HepG2 (cell line): ENCODE data around the gene AUH. TPM values are rescaled to one million over a fixed set of nuclear protein-coding genes. Genes with fewer than 3 reads are reported as not detected.

Experiments used
- ATAC-seq: fragments of 200-7000 bp; cut with Tn5 transposase; 3 replicates; pipeline ENCODE4 v1.9.1; 2020; ENCODE audit warnings: mild to moderate bottlenecking, moderate library complexity
- BruUV-seq: library from RNA; stranded (reverse); fragments of 400-500 nt; replicated peaks from 2 replicates; lab custom pipeline; 2021; lab: Mats Ljungman, UMichigan
- CTCF ChIA-PET: fragments of 300-600 bp; formaldehyde crosslinking; extraction: SDS; loops from one replicate; lab custom pipeline; 2021; ENCODE audit warnings: low total read pairs, inconsistent platforms, low intra/inter-chr PET ratio; lab: Yijun Ruan, JAX
- POLR2A ChIA-PET: fragments of 350-600 bp; sonication (Branson Sonifier 250); formaldehyde crosslinking; loops from one replicate; lab custom pipeline; 2020; ENCODE audit warnings: antibody characterized with exemption, inconsistent platforms; lab: Yijun Ruan, JAX
- DNase-seq: peaks from one replicate; pipeline ENCODE4 v3.0.0-alpha.2; 2015; ENCODE audit warnings: low spot score
- FAIRE-seq: peaks from 3 replicates; lab custom pipeline; 2011; peaks lifted over from hg19 to GRCh38; lab: Jason Lieb, UNC
- H2AFZ ChIP-seq: one replicate; pipeline ENCODE4 v1.6.1; 2011; ENCODE audit warnings: low read length, inconsistent platforms
- H3K27ac ChIP-seq: fragments of 300-600 bp; 3 replicates; pipeline ENCODE4 v1.8.0; 2011; ENCODE audit warnings: mixed run types, mild to moderate bottlenecking, mixed read lengths, low read length, inconsistent platforms; ENCODE audit not compliant: insufficient read depth; ENCODE audit errors: extremely low read length
- H3K27me3 ChIP-seq, 2 experiments: fragments of 200-600 bp in 1 of 2; 2 replicates in 1 of 2; 3 replicates in 1 of 2; pipeline versions ENCODE4 v1.6.0 to v1.8.0; 2011; ENCODE audit warnings: low read length in 2 of 2, mild to moderate bottlenecking in 2 of 2, moderate library complexity in 2 of 2, inconsistent platforms in 1 of 2; ENCODE audit not compliant: insufficient read depth in 2 of 2, control insufficient read depth in 1 of 2
- H3K36me3 ChIP-seq, 2 experiments: fragments of 200-600 bp in 1 of 2; replicated peaks in 1 of 2; 2 replicates in 1 of 2; 3 replicates in 1 of 2; pipeline versions ENCODE4 v1.5.1 to v1.8.0; 2011; ENCODE audit warnings: low read length in 2 of 2, inconsistent platforms in 1 of 2; ENCODE audit not compliant: insufficient read depth in 2 of 2, control insufficient read depth in 1 of 2
- H3K4me1 ChIP-seq: 2 replicates; pipeline ENCODE4 v1.5.1; 2012; ENCODE audit warnings: low read length, inconsistent platforms; ENCODE audit not compliant: insufficient read depth
- H3K4me2 ChIP-seq: 2 replicates; pipeline ENCODE4 v1.6.0; 2011; ENCODE audit warnings: low read depth, low read length, inconsistent platforms
- H3K4me3 ChIP-seq, 3 experiments: fragments of 200-600 bp in 1 of 3; sonication (generic), shearing (Covaris generic) in 1 of 3; replicated peaks in 1 of 3; 2 replicates each; pipeline ENCODE4 v1.5.1; 2011 to 2016; ENCODE audit warnings: low read length in 3 of 3, inconsistent platforms in 2 of 3, low read depth in 2 of 3, mild to moderate bottlenecking in 2 of 3, control low read depth in 1 of 3, mixed read lengths in 1 of 3; ENCODE audit not compliant: insufficient read depth in 1 of 3
- H3K79me2 ChIP-seq: one replicate; pipeline ENCODE4 v1.6.1; 2011; ENCODE audit warnings: low read length, inconsistent platforms; ENCODE audit not compliant: insufficient read depth
- H3K9ac ChIP-seq: 2 replicates; pipeline ENCODE4 v1.6.0; 2011; ENCODE audit warnings: mild to moderate bottlenecking, low read depth, low read length, inconsistent platforms; ENCODE audit not compliant: insufficient read depth
- H3K9me3 ChIP-seq: 2 replicates; pipeline ENCODE4 v1.5.1; 2012; ENCODE audit warnings: mild to moderate bottlenecking, low read length
- H4K20me1 ChIP-seq: 2 replicates; pipeline ENCODE4 v1.6.0; 2011; ENCODE audit warnings: inconsistent platforms, mild to moderate bottlenecking, low read length, moderate library complexity; ENCODE audit not compliant: insufficient read depth
- FOSL1 ChIP-seq: sonication (generic); formaldehyde crosslinking; IDR thresholded peaks from 2 replicates; pipeline ENCODE4 v1.9.0; 2021; ENCODE audit warnings: missing genetic modification reagents, borderline replicate concordance
- GABPA ChIP-seq, 2 experiments: IDR thresholded peaks; 2 replicates each; pipeline ENCODE4 v1.6.1; 2011 to 2016; ENCODE audit warnings: low read depth in 2 of 2, low read length in 1 of 2, missing biosample characterization in 1 of 2, missing genetic modification characterization in 1 of 2
- IRF9 ChIP-seq: sonication (generic); formaldehyde crosslinking; IDR thresholded peaks from 2 replicates; pipeline ENCODE4 v1.8.0; 2022; ENCODE audit warnings: missing genetic modification reagents, mild to moderate bottlenecking, borderline replicate concordance
- MXD3 ChIP-seq: IDR thresholded peaks from 2 replicates; pipeline ENCODE4 v1.6.1; 2016; ENCODE audit warnings: mild to moderate bottlenecking, missing biosample characterization, missing genetic modification reagents
- MZF1 ChIP-seq: sonication (generic); formaldehyde crosslinking; IDR thresholded peaks from 2 replicates; pipeline ENCODE4 v1.8.1; 2023; ENCODE audit warnings: mild to moderate bottlenecking, missing genetic modification reagents, borderline replicate concordance
- SCMH1 ChIP-seq: sonication (generic); formaldehyde crosslinking; IDR thresholded peaks from 2 replicates; pipeline ENCODE4 v1.9.0; 2021; ENCODE audit warnings: missing genetic modification reagents, mild to moderate bottlenecking, borderline replicate concordance
- THAP11 ChIP-seq: IDR thresholded peaks from 2 replicates; pipeline ENCODE4 v1.6.1; 2016; ENCODE audit warnings: missing biosample characterization, missing genetic modification reagents
- ZFP41 ChIP-seq: sonication (generic); formaldehyde crosslinking; IDR thresholded peaks from 2 replicates; pipeline ENCODE4 v1.4.0; 2020; ENCODE audit warnings: mild to moderate bottlenecking, missing genetic modification reagents, borderline replicate concordance
- ZNF354B ChIP-seq: sonication (generic); formaldehyde crosslinking; IDR thresholded peaks from 2 replicates; pipeline ENCODE4 v1.8.0; 2022; ENCODE audit warnings: mild to moderate bottlenecking, missing genetic modification reagents
- ZNF549 ChIP-seq: sonication (generic); formaldehyde crosslinking; IDR thresholded peaks from 2 replicates; pipeline ENCODE4 v1.5.0; 2020; ENCODE audit warnings: missing genetic modification reagents
- ZNF577 ChIP-seq: sonication (generic); formaldehyde crosslinking; IDR thresholded peaks from 2 replicates; pipeline ENCODE4 v1.4.0; 2020; ENCODE audit warnings: mild to moderate bottlenecking, low read depth, missing genetic modification reagents, borderline replicate concordance
- ZNF713 ChIP-seq: sonication (generic); formaldehyde crosslinking; IDR thresholded peaks from 2 replicates; pipeline ENCODE4 v1.4.0; 2020; ENCODE audit warnings: mild to moderate bottlenecking, missing genetic modification reagents
- ZNF83 ChIP-seq: sonication (generic); formaldehyde crosslinking; IDR thresholded peaks from 2 replicates; pipeline ENCODE4 v1.4.0; 2020; ENCODE audit warnings: missing genetic modification reagents, mild to moderate bottlenecking, borderline replicate concordance
- WGBS: methylation state at CpG from one replicate; pipeline ENCODE4 v1.1.6; 2017; ENCODE audit warnings: low lambda C conversion rate; 5-methylcytosine and 5-hydroxymethylcytosine counted together
- in situ Hi-C: cut with HindIII; loops from 2 replicates; pipeline ENCODE4 v1.10.0; 2017; ENCODE audit warnings: low pct_unique_long_range_greater_than_20kb; ENCODE audit not compliant: extremely low pct_ligation_motif_present
- intact Hi-C: fragments of 100-400 bp; cut with micrococcal nuclease; formaldehyde crosslinking; loops from one replicate; pipeline ENCODE4 v1.10.0; 2022; ENCODE audit not compliant: unreplicated experiment
- polyA plus RNA-seq, 8 experiments: library from polyadenylated mRNA; depleted of rRNA in 3 of 8; stranded (reverse) in 7 of 8; unstranded in 1 of 8; fragments of >200 nt; fragmentation: Illumina TruSeq in 4 of 8; extraction: Trizol in 4 of 8; gene quantifications; 2 replicates each; pipeline versions ENCODE4 v1.2.1 to v1.2.3, GENCODE V29; 2011 to 2016; ENCODE audit warnings: low read depth in 4 of 8, missing spikeins in 1 of 8, mixed read lengths in 1 of 8; ENCODE audit not compliant: insufficient read depth in 1 of 8
- total RNA-seq, 5 experiments: library from RNA; depleted of rRNA; stranded (reverse); fragments of >200 nt; fragmentation: Illumina TruSeq; extraction: Trizol; gene quantifications; 2 replicates each; pipeline ENCODE4 v1.2.3, GENCODE V29; 2016; ENCODE audit warnings: low read depth in 1 of 5

The AUH gene
- total and polyA plus RNA-seq, 2 of the 13 experiments (the other 11 are each of a cell fraction or from before 2014, with no cell fraction given): 25.8 to 31.9 TPM

- no peak overlapping the region for H3K9ac ChIP-seq
- no peak for ATAC-seq
- ChIA-PET POLR2A (interaction anchor here (1.7 kb wide), 1 partner anchor 33 kb away, joined by 6 read pairs; no protein-coding TSS in a partner anchor), CTCF (no interaction called here)
- FAIRE-seq: no peak
- no peak overlapping the region for H3K4me3 ChIP-seq
- no peaks in the 10 kb centered on the region for H3K79me2 ChIP-seq
- H3K4me1 ChIP-seq: peaks cover 11% of the 10 kb centered on the region
- no peak overlapping the region for H3K4me2 ChIP-seq
- H3K36me3 ChIP-seq: peaks cover 2 to 14% of the 10 kb centered on the region in 2 experiments; a peak in 3 of 5 replicates
- H4K20me1 ChIP-seq: no peaks in the 10 kb centered on the region
- WGBS: 97% methylated on average over 3 of the region's 3 CpGs
- no peaks in the 10 kb centered on the region for H3K9me3 ChIP-seq
- no peaks in the 10 kb centered on the region for H3K27me3 ChIP-seq
- DNase-seq: no peak
- BruUV-seq: no TSS peak
- in situ Hi-C loops (no loop called here), intact Hi-C loops (no loop called here)
- H3K27ac ChIP-seq: no peak overlapping the region
- TF ChIP-seq ZFP41 (CRISPR knock-in tag) (no peak), MXD3 (CRISPR knock-in tag) (no peak), ZNF354B (no peak), ZNF549 (CRISPR knock-in tag) (no peak), THAP11 (no peak), SCMH1 (CRISPR knock-in tag) (no peak), FOSL1 (CRISPR knock-in tag) (no peak), MZF1 (CRISPR knock-in tag) (no peak), IRF9 (CRISPR knock-in tag) (no peak), ZNF713 (CRISPR knock-in tag) (no peak), ZNF83 (CRISPR knock-in tag) (no peak), ZNF577 (CRISPR knock-in tag) (no peak), GABPA (IDR thresholded peaks at IDR 0.05; ENCODE audit: low read depth, low read length) (no peak), GABPA (CRISPR knock-in tag; IDR thresholded peaks at IDR 0.05; ENCODE audit: low read depth) (no peak)
- no peak overlapping the region for H2AFZ ChIP-seq
These were observed 121.0 kb downstream of the AUH start for GRCh38 chr9:91240596-91241165.
